Heart left ventricle (tissue), 13 donors: ENCODE results near the gene ITPK1.

Experiments used
- POLR2A ChIP-seq, 2 donors: fragments of 450-650 bp; IDR thresholded peaks; one replicate each; pipeline ENCODE4 v1.6.1; 2017; ENCODE audit warnings: antibody characterized with exemption in 2 of 2, mild to moderate bottlenecking in 2 of 2, moderate library complexity in 2 of 2
- TF ChIP-seq, protein P1 (sequence below), 12 donors: fragments of 200-600 bp; sonication (generic) in 4 of 12; IDR thresholded peaks; one replicate each; pipeline versions ENCODE4 v1.5.0 to v1.8.0; 2018 to 2022; ENCODE audit warnings: antibody characterized with exemption in 12 of 12, mild to moderate bottlenecking in 5 of 12
- donor health status: ischemic (EF 13 %, LVEDD 7.1; RV severe dilation, severe dysfunction).
- donor health status: DM: no; HTN: yes; CAD: no.
- donor health status: DM: no; HTN: no; CAD: no.
- donor health status: ischemic (EF 25% LVEDD 6.9; RV normal size, moderate dysfunction).
- donor health status: ischemic (EF 25% LVEDD 5.7; RV mildly dilated, moderate dysfunction).
- donor health status: ischemic (EF 35%, LVEDD 5.7; RV mildly dilated, moderate dysfunction).
- donor health status: nonischemic (EF 11% LVEDD 7.7; RV severe dilation, severe dysfunction).
- donor health status: DM: yes; HTN: yes; CAD: no.
- donor health status: PGD.
- donor health status: ischemic (EF 29% LVEDD 5.4; RV normal size, mild dysfunction).
- donor health status: nonischemic (EF 23%, LVEDD 6.1; RV moderate dilation, normal function).

DNA sequence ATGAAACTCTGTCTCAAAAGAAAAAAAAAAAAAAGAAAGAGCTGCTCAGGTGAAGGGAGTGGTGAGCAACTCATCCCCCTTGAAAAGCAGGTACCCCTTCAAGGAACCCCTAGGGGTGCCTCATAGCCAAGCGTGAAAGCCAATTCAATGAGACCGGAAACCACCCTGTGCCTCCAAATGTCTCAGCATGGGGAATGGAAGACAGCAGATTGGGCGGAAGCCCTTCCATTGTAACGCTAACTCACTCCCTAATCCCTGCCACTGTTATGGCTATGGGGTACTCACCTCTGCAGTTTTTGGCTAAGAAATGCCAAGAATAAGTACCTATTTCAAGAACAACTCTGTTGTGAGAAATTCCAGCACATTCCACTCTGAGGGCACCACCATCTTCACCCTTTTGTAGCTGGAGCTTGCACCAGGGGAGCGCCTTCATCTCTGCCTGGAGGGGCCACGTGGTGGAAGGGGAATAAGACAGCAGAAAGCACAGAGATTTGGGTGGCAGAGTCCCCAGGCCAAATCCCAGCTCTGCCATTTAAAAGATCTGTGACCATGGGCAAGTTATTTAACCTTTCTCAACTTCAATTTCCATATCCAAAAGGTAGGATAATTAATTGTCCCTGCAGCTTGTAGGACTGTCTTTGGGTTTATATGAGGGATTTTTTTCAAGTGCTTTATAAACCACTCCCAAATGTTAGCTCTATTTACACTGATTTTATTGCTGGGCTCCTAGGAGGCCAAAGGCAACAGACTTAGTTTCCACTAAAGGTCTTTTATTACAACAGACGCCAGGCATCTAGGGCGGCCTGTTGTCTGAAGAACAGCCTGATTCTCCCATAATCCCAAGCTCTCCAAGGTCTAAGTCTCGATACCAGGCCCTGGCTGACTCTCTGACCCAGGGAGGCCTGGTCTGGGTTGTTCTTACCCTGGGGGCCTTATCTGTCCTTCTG, 63.9 kb downstream of the ITPK1 start:
- TF ChIP-seq, protein P1, sequence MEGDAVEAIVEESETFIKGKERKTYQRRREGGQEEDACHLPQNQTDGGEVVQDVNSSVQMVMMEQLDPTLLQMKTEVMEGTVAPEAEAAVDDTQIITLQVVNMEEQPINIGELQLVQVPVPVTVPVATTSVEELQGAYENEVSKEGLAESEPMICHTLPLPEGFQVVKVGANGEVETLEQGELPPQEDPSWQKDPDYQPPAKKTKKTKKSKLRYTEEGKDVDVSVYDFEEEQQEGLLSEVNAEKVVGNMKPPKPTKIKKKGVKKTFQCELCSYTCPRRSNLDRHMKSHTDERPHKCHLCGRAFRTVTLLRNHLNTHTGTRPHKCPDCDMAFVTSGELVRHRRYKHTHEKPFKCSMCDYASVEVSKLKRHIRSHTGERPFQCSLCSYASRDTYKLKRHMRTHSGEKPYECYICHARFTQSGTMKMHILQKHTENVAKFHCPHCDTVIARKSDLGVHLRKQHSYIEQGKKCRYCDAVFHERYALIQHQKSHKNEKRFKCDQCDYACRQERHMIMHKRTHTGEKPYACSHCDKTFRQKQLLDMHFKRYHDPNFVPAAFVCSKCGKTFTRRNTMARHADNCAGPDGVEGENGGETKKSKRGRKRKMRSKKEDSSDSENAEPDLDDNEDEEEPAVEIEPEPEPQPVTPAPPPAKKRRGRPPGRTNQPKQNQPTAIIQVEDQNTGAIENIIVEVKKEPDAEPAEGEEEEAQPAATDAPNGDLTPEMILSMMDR (IDR thresholded peaks at IDR 0.05) = no peak
- no peak for TF ChIP-seq POLR2A (IDR thresholded peaks at IDR 0.05)
